ENCODE data around the gene SNX8.
A peak's percentile ranks its signal among the peaks of the same experiment; 100 is the strongest.
"Not testable (repeated sequence)": the region's sequence is repeated elsewhere in the genome, so short reads cannot be mapped to it uniquely, and the experiment has no call there.

SNX8 gene

DNA sequence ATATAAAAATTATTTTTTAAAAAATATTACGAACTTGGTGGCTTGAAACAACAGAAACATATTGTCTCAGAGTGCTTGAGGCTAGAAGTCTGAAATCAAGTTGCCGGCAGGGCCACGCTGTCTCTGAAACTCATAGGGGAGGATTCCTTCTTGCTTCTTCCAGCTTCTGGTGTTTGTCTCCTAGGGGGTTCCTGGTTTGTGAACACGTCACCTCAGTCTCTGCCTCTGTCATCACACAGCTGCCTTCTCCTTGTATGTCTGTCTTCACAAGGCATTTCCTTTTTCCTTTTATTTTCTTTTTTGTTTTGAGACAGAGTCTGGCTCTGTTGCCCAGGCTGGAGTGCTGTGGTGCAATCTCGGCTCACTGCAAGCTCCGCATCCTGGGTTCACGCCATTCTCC, 12.7 kb upstream of the SNX8 start:
- no peak for DNase-seq

DNA sequence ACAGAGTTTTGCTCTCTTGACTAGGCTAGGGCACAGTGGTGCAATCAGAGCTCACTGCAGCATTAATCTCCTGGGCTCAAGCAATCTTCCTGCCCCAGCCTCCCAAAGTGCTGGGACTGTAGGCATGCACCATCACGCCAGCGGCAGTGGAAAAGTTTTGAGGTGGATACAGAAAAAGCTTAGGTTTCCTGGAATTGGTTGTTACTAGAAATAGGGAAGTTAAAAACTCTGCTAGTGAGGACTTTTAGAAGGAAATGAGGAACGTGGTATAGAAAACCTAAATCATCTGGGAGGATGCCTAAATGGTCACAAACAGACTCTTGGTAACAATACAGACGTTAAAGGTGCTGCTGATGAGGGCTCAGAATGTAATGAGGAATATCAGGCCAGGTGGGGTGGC, 10.9 kb upstream of the SNX8 start:
- DNase-seq, result no peak

DNA sequence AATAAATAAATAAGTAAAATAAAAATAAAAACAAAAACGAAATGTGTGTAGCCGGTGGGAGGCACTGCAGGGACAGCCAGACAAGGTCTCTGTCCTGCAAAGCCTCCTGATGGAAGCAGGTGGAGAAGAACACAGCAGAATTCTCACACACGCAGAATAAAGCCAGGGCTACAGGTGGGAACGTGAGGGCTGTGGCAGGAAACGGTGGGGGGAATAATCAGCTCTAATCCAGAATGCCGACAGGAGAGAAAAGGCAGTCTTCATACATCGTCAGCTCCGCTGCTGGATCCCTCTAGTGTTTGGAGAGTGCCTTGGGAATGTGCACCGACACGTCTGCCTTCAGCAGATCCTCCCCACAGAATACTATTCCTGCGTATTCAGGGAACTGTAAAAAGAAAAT, 6.8 kb upstream of the SNX8 start:
- no peak for DNase-seq

DNA sequence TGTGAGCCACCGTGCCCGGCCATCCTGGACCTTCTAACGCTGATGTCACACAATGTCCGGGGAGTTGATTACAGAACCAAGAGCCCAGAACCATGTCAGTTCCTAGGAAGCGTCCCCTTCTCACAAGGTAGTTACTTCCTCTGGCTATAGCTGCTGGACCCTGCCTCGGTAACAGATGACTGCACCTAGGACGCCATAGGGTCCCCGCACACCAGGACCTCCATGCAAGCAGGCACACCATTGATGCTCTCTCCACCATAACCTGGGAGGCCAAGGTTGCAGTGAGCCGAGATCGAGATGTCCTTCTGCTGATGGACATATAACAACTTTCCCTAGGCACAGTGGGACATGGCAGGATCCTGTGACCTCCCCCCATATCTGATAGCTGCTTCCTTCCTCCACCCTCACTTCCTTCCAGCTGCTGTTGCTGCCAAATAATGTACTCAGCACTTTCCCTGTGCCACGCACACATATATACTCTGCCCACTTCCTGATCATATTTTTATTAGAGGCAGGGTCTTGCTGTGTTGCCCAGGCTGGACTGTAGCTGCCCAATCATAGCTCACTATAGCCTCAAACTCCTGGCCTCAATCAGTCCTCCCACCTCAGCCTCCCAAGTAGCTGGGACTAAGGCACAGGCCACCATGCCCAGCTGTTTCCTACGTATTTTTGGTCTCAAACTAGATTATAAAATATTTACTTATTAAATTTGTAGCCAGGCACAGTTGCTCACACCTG, 3.5 kb upstream of the SNX8 start:
- DNase-seq, result no peak

DNA sequence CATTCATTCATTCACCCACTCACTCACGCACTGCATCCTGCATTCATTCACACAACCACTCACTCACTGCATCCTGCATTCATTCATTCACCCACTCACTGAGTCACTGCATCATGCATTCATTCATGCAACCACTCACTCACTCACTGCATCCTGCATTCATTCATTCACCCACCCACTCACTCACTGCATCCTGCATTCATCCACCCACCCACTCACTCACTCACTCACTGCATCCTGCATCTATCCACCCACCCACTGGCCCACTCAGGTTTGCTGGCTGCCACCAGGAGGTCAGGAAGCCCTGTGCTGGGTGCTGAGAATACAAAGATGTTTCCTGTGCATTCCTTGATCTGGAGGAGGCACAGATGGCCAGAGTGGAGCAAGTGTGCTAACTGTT, 2.3 kb upstream of the SNX8 start:
- DNase-seq, result no peak

DNA sequence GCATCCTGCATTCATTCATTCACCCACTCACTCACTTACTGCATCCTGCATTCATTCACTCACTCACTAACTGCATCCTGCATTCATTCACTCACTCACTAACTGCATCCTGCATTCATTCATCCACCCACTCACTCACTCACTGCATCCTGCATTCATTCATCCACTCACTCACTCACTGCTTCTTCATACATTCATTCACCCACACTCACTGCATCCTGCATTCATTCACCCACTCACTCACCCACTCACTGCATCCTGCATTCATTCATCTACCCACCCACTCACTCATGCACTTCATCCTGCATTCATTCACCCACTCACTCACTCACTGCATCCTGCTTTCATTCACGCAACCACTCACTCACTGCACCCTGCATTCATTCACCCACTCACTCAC, 1.5 kb upstream of the SNX8 start:
- no peak for DNase-seq

DNA sequence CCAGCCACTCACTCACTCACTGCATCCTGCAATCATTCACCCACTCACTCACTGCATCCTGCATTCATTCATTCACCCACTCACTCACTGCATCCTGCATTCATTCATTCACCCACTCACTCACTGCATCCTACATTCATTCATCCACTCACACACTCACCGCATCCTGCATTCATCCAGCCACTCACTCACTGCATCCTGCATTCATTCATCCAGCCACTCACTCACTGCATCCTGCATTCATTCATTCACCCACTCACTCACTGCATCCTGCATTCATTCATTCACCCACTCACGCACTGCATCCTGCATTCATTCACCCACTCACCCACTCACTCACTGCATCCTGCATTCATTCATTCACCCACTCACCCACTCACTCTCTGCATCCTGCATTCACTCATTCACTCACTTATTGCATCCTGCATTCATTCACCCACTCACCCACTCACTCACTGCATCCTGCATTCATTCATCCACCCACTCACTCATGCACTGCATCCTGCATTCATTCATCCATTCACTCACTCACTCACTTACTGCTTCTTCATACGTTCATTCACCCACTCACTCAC, 802 bp upstream of the SNX8 start:
- not testable (repeated sequence) for DNase-seq

DNA sequence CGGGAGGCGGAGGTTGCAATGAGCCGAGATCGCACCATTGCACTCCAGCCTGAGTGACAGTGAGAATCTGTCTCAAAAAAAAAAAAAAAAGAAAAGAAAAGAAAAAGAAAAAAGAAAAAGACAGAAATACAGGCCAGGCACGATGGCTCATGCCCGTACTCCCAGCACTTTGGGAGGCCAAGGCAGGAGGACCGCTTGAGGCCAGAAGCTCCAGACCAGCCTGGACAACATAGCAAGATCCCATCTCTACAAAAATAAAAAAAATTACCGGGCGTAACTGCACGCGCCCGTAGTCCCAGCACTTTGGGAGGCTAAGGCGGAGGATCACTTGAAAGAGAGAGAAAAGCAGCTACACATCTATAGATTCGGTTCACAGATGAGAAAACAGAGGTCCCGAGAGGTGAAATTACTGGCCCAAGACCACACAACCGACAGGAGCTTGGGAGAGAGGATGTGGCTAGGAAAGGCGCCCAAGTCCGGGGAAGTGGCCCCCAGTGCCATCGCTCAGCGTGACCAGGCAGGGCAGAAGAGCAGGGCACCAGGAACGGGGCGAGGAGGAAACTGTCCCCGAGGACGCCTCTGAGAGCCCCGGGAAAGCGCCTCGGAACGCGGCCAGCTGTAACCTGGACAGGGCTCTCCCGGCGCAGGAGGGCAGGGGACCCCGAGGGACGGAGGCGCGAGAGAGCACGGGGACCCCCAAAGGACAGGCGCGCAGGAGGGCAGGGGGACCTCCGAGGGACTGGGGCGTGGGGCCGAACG, 612 bp downstream of the SNX8 start:
- DNase-seq, result peak in 1 of 2 experiments; percentile 24

DNA sequence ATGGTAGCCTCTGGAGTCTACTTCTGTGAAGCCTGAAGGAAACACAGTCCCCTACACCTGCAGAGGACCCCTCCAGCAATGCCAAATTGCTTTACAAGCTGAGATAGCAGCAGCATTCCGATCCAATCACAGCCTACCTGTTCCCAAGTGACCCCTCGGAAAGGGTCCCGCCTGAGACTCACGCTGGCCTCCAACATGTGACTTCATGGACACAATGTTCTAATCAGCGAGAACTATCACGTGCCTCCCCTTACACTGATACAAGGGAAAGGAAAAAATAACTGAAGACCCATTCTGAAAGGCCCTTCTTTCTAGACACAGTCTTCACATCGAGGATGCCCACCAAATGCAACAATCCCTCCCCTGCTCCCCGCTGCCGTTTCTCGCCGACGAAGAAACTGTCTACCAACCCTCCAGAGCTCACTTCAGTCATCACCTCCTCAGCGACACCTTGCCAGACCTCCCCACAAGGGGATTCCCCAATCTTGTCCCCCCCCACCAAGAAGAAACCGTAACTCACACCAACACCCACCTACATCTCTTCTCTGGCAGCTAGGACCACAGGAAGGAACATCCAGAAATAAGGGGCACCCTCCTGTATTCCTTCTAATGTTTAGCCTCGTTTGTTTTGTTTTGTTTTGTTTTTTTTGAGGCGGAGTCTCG, 1.8 kb downstream of the SNX8 start:
- DNase-seq, result no peak

DNA sequence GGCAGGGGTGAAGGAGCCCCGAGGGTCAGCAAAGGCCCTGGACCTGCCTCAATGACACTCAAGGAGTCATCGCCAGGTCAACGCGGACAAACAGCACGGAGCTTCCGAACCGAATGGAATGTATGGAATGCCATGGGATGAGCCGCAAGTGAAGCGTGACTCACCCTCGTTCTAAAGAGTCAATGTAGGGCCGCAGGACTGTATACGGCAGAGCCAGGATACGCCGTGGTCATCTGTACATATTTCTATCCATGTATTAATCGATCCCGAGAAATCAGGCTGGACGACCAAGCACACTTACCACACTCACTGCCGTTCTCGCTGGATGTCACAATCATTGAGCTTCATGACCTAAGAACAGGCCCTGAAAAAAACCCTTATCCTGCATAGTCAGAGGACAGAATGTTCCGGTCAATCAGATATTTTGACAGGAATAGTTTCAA, 4.3 kb downstream of the SNX8 start:
- DNase-seq, result peak; percentile 57 to 80

DNA sequence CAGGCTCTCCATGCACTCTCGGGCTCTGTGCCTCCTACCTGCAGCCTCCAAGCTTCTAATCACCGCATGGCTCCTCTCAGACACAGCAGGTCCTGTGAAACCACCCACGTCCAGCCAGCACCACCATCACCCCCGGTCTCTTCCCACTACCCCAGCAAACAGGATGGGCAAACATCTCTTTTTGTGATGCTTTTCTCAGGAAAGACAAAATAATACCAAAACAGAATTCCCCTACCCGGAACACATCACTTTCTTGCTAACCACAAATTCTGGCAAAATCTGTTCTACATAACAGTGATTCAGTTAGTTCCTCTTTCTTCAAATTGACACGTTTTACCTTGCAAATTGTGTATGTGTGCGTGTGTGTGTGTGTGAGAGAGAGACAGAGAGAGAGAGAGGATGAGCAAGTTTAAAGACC, 6.5 kb downstream of the SNX8 start:
- no peak for DNase-seq

DNA sequence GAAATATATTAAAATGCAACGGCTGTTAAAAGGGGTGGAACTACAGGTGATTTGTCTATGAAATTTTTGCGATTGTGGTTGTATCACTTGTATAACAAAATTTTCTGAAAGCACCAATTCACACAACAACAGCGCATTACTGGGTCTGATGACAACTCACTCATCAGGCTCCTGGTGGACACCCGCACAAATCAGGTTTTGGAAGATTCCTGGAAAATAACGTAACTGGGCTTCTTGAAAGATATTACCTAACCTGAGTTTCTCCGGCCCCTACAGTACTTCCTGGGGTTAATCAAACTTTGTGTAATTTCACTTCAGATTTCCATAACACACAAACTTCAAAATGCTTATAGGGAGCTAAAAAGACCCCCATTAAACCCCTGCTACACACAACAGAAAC, 7.6 kb downstream of the SNX8 start:
- DNase-seq, result no peak

DNA sequence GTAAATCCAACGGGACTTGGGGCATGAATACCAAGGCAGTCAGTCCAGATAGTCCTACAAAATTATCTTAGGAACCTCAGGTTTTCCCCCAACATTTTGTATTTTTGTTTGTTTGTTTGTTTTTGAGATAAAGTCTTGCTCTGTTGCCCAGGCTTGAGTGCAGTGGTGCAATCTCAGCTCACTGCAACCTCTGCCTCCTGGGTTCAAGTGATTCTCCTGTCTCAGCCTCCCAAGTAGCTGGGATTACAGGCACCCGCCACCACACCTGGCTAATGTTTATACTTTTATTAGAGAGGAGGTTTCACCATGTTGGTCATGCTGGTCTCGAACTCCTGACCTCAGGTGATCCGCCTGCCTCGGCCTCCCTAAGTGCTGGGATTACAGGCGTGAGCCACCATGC, 9.0 kb downstream of the SNX8 start:
- DNase-seq, result not testable (repeated sequence)

DNA sequence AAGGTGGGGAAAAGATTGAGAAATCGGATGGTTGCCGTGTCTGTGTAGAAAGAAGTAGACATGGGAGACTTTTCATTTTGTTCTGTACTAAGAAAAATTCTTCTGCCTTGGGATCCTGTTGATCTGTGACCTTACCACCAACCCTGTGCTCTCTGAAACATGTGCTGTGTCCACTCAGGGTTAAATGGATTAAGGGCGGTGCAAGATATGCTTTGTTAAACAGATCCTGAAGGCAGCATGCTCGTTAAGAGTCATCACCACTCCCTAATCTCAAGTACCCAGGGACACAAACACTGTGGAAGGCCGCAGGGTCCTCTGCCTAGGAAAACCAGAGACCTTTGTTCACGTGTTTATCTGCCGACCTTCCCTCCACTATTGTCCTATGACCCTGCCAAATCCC, 10.7 kb downstream of the SNX8 start:
- DNase-seq, result not testable (repeated sequence)

DNA sequence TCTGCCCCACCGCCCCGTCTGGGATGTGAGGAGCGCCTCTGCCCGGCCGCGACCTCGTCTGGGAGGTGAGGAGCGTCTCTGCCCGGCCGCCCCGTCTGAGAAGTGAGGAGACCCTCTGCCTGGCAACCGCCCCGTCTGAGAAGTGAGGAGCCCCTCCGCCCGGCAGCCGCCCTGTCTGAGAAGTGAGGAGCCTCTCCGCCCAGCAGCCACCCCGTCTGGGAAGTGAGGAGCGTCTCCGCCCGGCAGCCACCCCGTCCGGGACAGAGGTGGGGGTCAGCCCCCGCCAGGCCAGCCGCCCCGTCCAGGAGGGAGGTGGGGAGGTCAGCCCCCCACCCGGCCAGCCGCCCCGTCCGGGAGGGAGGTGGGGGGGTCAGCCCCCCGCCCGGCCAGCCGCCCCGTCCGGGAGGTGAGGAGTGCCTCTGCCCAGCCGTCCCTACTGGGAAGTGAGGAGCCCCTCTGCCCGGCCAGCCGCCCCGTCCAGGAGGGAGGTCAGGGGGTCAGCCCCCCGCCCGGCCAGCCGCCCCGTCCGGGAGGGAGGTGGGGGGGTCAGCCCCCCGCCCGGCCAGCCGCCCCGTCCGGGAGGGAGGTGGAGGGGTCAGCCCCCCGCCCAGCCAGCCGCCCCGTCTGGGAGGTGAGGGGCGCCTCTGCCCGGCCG, 11.4 kb downstream of the SNX8 start:
- DNase-seq, result not testable (repeated sequence)

DNA sequence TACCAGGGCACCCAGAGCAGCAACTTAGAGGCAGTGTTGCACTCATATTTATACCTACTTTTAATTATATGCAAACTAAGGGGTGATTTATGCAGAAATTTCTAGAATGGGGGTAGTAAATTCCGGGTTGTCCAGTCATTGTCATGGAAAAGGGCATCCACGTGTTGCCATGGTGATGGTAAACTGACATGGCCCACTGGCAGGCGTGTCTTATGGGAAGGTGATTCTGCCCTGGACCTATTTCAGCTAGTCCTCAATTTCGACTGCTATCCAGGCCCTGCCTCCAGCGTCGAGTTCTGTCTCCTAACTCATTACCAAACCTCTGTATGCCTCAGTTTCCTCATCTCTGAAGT, 12.8 kb downstream of the SNX8 start:
- no peak for DNase-seq

DNA sequence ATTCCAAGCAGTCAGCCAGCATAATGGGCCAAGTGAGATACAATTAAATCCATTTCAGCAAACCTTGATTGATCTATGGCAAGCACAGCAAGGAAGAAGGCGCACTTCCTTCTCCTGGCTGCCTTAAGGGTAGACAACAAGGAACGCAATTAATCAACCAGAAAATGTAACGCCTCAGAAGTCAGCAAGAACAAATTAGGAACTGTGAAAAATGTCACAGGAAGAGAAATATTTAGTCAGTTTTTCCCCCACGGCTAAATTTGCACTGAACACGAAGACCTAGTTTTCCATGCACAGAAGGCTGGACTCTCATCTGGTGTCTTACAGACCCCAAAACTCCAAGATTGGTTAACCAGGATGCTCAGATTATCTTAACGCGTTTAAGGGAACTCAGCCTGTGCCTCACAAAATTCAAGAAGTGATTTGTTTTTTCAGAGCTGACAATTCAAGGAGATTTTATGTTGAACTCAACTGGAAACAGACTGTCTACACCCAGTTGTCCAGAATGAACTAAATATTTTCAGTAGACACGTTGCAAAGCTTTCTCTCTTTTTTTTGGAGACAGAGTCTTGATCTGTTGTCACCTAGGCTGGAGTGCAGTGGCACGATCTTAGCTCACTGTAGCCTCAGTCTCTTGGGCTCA, 14.2 kb downstream of the SNX8 start:
- DNase-seq, result no peak

DNA sequence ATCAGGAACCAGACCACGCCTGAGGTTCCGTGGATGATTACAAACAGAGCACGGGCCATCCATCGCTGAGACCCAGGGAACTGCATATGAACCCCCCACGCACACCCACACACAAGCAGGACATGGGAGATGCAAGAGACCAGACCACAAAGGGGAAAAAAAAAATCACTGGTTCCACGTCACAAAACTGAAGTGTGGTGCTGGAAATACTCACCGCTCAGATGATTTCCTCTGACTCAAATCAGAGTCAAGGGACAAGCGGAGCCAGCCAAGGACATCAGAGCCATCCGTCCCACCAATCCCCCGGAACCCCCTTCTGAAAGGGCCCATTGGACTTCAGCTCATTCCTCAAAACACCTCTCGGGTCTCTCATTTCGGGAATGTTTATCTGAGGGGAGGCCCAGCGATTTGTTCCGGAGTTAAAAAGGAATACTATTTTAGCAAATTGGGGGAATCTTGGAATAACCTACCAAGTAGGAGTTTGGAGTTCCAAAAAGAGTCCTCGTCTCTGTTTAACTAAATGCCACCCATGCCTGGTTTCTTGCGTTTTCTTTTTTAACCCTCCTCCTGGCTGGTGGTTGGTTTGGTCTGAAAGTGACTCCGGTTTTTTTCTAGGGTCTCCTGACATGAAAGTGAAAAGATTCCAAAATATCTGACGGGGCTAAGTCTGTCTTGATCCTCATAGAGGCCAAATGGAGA, 15.0 kb downstream of the SNX8 start:
- no peak for DNase-seq

DNA sequence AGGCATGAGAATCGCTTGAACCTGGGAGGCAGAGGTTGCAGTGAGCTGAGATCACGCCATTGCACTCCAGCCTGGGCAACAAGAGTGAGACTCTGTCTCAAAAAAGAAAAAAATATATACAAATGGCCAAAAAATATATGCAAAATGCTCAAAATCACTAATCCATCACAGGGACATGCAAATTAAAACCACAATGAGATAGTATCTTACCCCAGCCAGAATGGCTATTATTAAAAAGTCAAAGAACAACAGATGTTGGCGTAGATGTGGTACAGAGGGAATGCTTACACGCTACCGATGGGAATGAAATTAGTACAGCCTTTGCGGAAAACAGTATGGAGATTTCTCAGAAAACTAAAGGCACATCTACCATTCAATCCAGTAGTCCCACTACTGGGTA, 17.4 kb downstream of the SNX8 start:
- no peak for DNase-seq

DNA sequence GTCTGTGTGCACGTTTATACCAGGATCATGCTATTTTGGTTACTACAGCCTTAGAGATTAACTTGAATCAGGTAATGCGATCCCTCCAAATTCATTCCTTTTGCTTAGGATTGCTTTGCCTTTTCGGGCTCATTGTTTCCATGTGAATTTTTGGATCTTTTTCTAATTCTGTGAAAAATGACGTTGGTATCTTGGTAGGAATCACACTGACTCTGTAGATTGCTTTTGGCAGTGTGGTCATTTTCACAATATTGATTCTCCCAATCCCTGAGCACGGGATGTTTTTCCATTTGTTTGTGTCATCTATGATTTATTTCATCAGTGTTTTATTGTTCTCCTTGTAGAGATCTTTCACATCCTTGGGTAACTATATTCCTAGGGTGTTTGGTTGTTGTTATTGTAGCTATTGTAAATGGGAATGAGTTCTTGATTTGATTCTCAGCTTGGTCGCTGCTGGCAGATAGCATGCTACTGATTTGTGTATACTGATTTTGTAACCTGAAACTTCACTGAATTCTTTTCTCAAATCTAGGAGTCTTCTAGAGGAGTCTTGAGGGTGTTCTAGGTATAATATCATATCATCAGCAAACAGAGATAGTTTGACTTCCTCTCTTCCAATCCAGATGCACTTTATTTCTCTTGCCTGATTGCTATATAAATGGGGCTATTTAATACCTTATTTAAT, 18.2 kb downstream of the SNX8 start:
- no peak for DNase-seq

DNA sequence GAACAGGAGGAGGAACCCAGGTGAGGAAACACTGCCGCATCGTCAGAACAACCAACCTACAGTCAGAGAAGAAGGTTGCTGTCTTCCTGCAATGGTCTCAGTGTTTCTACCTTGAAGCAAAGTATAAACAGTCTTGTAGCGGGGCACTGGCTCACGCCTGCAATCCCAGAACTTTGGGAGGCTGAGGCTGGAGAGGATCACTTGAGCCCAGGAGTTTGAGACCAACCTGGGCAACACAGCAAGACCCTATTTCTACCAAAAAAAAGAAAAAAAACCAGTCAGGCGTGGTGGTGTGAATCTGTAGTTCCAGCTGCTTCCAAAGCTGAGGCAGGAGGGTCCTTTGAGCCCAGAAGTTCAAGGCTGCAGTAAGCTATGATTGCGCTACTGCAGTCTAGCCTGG, 23.4 kb downstream of the SNX8 start:
- DNase-seq, result no peak
